NB4 (cell line): Measurements from ENCODE around the gene GBP6.

Source experiments
- POLR2A ChIP-seq: IDR thresholded peaks from 2 replicates; pipeline ENCODE4 v1.6.1; 2011; ENCODE audit warnings: mild to moderate bottlenecking; ENCODE audit not compliant: insufficient read length; ENCODE audit errors: extremely low read depth
- TF ChIP-seq, protein P1 (sequence below): IDR thresholded peaks from one replicate; pipeline ENCODE4 v1.5.1; 2012; ENCODE audit warnings: low read depth, low read length
- TF ChIP-seq, protein P2 (sequence below): IDR thresholded peaks from 2 replicates; pipeline ENCODE4 v1.6.1; 2011; ENCODE audit warnings: low read depth, low read length

DNA sequence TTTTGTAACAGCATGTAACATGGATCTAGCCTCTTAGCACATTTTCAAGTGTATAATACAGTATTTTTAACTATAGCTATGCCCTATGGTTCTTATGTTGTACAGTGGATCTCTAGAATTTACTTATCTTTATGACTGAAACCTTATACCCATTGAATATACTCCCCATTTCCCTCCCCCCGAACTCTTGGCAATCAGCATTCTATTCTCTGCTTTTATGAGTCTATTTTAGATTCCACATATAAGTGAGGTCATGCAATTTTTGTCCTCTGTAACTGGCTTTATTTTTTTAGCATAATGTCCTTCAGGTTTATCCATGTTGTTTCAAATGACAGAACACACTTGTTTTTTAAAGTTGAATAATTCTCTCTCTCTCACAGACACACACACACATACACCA, 3.1 kb upstream of the GBP6 start:
- no peak for TF ChIP-seq POLR2A
- TF ChIP-seq, protein P1, sequence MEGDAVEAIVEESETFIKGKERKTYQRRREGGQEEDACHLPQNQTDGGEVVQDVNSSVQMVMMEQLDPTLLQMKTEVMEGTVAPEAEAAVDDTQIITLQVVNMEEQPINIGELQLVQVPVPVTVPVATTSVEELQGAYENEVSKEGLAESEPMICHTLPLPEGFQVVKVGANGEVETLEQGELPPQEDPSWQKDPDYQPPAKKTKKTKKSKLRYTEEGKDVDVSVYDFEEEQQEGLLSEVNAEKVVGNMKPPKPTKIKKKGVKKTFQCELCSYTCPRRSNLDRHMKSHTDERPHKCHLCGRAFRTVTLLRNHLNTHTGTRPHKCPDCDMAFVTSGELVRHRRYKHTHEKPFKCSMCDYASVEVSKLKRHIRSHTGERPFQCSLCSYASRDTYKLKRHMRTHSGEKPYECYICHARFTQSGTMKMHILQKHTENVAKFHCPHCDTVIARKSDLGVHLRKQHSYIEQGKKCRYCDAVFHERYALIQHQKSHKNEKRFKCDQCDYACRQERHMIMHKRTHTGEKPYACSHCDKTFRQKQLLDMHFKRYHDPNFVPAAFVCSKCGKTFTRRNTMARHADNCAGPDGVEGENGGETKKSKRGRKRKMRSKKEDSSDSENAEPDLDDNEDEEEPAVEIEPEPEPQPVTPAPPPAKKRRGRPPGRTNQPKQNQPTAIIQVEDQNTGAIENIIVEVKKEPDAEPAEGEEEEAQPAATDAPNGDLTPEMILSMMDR = no peak
- TF ChIP-seq, protein P2, sequence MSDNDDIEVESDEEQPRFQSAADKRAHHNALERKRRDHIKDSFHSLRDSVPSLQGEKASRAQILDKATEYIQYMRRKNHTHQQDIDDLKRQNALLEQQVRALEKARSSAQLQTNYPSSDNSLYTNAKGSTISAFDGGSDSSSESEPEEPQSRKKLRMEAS = no peak
